H1 (cell line): ENCODE results near the gene SCNN1G. TPM values are rescaled to one million over a fixed set of nuclear protein-coding genes. Genes with fewer than 3 reads are reported as not detected.

Experiments used
- GABPA ChIP-seq: IDR thresholded peaks from 2 replicates; pipeline ENCODE4 v1.6.1; 2011; ENCODE audit warnings: mild to moderate bottlenecking, low read length, moderate library complexity, borderline replicate concordance; ENCODE audit not compliant: insufficient read depth
- MAFK ChIP-seq: IDR thresholded peaks from 2 replicates; pipeline ENCODE4 v1.6.1; 2012; ENCODE audit warnings: low read depth, mild to moderate bottlenecking, improper control_type of control experiment, low read length
- RNF2 ChIP-seq: fragments of 200-900, 300-1000 bp; sonication (generic); IDR thresholded peaks from 2 replicates; pipeline ENCODE4 v1.7.1; 2016; ENCODE audit warnings: borderline replicate concordance, low read depth, mild to moderate bottlenecking, antibody characterized with exemption, low read length; ENCODE audit not compliant: poor library complexity, severe bottlenecking; ENCODE audit errors: missing control alignments
- SIX5 ChIP-seq: IDR thresholded peaks from 2 replicates; pipeline ENCODE4 v1.6.1; 2011; ENCODE audit warnings: mild to moderate bottlenecking, low read depth, low read length
- TEAD4 ChIP-seq: IDR thresholded peaks from 2 replicates; pipeline ENCODE4 v1.6.1; 2012; ENCODE audit warnings: low read depth, low read length, inconsistent platforms, mixed read lengths
- YY1 ChIP-seq: IDR thresholded peaks from 2 replicates; pipeline ENCODE4 v1.6.1; 2011; ENCODE audit warnings: low read depth, mild to moderate bottlenecking, low read length
- polyA plus RNA-seq, 7 experiments: library from polyadenylated mRNA; depleted of rRNA in 3 of 7; stranded (reverse) in 5 of 7; unstranded in 2 of 7; fragments of >200 nt in 5 of 7; fragments of 200-250 nt in 2 of 7; gene quantifications; 1 replicate in 5 of 7; 2 replicates in 1 of 7; 4 replicates in 1 of 7; pipeline versions ENCODE4 v1.2.1 to v1.2.3, GENCODE V29; 2011 to 2013; ENCODE audit warnings: missing spikeins in 2 of 7, mixed read lengths in 2 of 7
- total RNA-seq: library from RNA; stranded (reverse); fragmentation: NEBNext Ultra II Directional; extraction: Animal tissue kit (Norgen Biotek cat#: 25700); gene quantifications from 2 replicates; pipeline ENCODE4 v1.2.1, GENCODE V29; 2021

The SCNN1G gene
- total and polyA plus RNA-seq, 2 of the 8 experiments (the other 6 are each of a cell fraction or from before 2014, with no cell fraction given) = 0.73 to 1.1 TPM

GRCh38 chr16:23174622-23175021 lies 7.9 kb upstream of the SCNN1G start (continued):
- TF ChIP-seq GABPA (no peak), SIX5 (no peak), RNF2 (no peak), YY1 (no peak), TEAD4 (no peak), MAFK (no peak)
